ENCODE results near the gene KIF4B. TPM values are rescaled to one million over a fixed set of nuclear protein-coding genes. Genes with fewer than 3 reads are reported as not detected.

The KIF4B gene
- total RNA-seq, 1 donor = not detected

DNA sequence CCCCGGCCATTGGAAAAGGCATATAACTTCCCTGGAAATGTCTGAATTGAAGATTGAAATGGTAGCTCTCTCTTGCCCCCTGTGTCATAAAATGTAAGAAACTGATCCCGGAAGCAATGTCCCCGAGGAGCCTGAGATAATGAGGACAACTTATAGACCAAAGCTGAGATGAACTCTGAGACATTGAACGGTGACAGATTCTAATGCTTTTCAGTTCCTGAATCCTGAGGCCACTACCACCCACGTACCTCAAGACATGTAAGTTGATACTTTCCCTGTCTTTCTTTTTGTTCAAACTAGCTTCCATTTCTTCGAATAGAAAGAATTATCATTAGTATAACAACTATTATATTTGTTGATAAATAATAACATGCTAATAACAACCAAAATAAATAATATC is 51.0 kb downstream of the KIF4B start:
- H3K4me1 ChIP-seq (ENCODE audit: insufficient read depth, low read length) = no peaks in the 10 kb centered on the region
- no peak overlapping the region for H3K4me3 ChIP-seq (ENCODE audit: low read length)
- no peaks in the 10 kb centered on the region for H3K9me3 ChIP-seq (ENCODE audit: low read depth, low read length)
- no peaks in the 10 kb centered on the region for H3K27me3 ChIP-seq (ENCODE audit: insufficient read depth, low read length)

DNA sequence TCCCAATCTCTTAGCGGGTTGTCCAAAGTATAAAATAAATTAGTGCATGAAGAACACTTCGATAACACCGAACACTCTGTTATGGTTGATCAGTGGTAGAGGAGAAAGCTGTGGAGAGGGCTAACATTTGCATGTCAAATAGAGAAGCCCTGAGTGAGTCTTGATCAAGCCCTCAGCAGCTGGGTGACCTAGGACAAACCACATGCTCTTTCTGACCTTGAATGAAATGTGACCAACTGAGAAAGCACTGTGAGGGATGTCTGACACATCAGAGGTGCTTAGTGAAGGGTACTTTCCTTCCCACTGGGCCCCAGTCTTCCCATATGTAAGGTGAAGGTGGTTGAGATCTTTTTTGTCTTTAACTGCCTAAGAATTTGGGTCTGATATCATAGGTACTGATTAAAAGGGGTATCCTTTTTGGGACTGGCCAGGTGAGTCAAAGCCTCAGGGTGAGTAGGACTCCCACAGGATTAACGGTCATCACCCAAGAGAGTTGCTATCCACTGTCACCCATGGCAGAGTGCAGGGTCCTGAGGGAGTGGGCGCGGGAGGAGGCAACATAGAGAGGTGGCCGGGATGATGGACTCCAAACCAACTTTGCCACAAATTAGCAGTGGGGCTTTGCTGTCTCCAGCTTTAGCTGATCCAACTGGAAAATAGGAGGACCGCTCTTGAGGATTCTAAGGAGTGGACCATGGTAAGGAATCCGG is 53.5 kb downstream of the KIF4B start:
- Histone ChIP-seq H3K4me3 (ENCODE audit: low read length) (no peak overlapping the region), H3K4me1 (ENCODE audit: insufficient read depth, low read length) (no peaks in the 10 kb centered on the region), H3K27me3 (ENCODE audit: insufficient read depth, low read length) (no peaks in the 10 kb centered on the region), H3K9me3 (ENCODE audit: low read depth, low read length) (no peaks in the 10 kb centered on the region)

Other genes starting within 250 kb of the KIF4B start
- gene FAXDC2, start 163.2 kb upstream of the KIF4B start, total RNA-seq = 17.8 TPM
- gene CNOT8, start 155.1 kb upstream of the KIF4B start, total RNA-seq = 190 TPM
- gene GEMIN5, start 75.5 kb upstream of the KIF4B start, total RNA-seq = 3.7 TPM
- 11.6 TPM for gene MRPL22, start 72.7 kb upstream of the KIF4B start, total RNA-seq

Measured in mononuclear cell (primary cell).